BE2C (cell line): ENCODE data around the gene RAB43.

Source experiments
- DNase-seq: peaks from one replicate; pipeline ENCODE4 v3.0.0-alpha.2; 2020
- H3K27me3 ChIP-seq: fragments of 250-450 bp; sonication (Bioruptor Pico); 2 replicates; pipeline ENCODE4 v1.5.1; 2020; ENCODE audit warnings: mild to moderate bottlenecking
- H3K36me3 ChIP-seq: fragments of 250-450 bp; sonication (Bioruptor Pico); 2 replicates; pipeline ENCODE4 v1.5.1; 2020; ENCODE audit warnings: mild to moderate bottlenecking
- H3K4me1 ChIP-seq: fragments of 250-450 bp; sonication (Bioruptor Pico); 2 replicates; pipeline ENCODE4 v1.5.1; 2020
- H3K4me3 ChIP-seq: 2 replicates; pipeline ENCODE4 v1.5.1; 2011; ENCODE audit warnings: low read depth, low read length
- H3K9me3 ChIP-seq: fragments of 250-450 bp; sonication (Bioruptor Pico); 2 replicates; pipeline ENCODE4 v1.5.1; 2020
- TF ChIP-seq, protein P1 (sequence below): IDR thresholded peaks from 2 replicates; pipeline ENCODE4 v1.5.1; 2012; ENCODE audit warnings: mild to moderate bottlenecking, low read depth, low read length

Gene RAB43

GRCh38 chr3:129122412-129123011 is 908 bp upstream of the RAB43 start:
- Histone ChIP-seq H3K27me3 (no peaks in the 10 kb centered on the region), H3K4me3 (no peak overlapping the region), H3K9me3 (no peaks in the 10 kb centered on the region), H3K36me3 (no peaks in the 10 kb centered on the region), H3K4me1 (peaks cover 5% of the 10 kb centered on the region; the same call in 1 of the 2 replicates)
- TF ChIP-seq, protein P1, sequence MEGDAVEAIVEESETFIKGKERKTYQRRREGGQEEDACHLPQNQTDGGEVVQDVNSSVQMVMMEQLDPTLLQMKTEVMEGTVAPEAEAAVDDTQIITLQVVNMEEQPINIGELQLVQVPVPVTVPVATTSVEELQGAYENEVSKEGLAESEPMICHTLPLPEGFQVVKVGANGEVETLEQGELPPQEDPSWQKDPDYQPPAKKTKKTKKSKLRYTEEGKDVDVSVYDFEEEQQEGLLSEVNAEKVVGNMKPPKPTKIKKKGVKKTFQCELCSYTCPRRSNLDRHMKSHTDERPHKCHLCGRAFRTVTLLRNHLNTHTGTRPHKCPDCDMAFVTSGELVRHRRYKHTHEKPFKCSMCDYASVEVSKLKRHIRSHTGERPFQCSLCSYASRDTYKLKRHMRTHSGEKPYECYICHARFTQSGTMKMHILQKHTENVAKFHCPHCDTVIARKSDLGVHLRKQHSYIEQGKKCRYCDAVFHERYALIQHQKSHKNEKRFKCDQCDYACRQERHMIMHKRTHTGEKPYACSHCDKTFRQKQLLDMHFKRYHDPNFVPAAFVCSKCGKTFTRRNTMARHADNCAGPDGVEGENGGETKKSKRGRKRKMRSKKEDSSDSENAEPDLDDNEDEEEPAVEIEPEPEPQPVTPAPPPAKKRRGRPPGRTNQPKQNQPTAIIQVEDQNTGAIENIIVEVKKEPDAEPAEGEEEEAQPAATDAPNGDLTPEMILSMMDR, result no peak
- DNase-seq, result no peak

DNA sequence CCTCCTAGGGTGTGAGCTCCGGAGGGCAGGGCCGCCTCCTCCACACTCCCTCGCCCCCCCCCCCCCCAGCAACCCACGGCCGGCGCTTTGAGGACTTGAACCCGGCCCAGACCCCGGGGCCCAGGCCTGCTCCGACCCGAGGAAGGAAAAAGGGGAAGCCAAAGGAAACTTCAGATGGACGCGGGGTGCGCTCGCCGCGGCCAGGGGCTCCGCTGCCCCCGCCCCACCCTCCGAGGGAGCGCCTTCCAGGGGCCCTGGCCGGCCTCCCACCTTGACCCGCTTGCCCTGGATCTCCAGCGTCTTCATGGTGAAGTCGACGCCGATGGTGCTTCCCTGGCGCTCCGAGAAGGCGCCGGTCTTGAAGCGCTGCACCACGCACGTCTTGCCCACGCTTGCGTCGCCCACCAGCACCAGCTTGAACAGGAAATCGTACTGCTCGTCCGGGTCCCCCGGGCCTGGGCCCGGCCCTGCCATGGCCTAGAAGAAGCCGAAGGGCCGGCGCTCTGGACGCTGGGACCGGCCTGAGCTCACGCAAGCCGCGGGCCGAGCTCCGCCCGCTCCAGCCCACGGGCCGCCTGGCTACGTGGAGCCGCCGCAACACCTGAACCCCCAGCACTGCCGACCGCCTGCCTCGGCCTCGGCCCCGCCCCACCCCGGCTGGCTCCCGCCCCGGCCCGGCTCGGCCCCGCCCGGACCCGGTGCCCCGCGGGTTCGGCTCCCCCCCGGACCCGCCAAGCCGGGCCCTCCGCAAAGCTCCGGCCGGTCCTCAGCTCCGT is 400 bp downstream of the RAB43 start:
- no peak for DNase-seq
- TF ChIP-seq, protein P1, result no peak
- H3K4me1 ChIP-seq, result peaks cover 5% of the 10 kb centered on the region; the same call in 1 of the 2 replicates

DNA sequence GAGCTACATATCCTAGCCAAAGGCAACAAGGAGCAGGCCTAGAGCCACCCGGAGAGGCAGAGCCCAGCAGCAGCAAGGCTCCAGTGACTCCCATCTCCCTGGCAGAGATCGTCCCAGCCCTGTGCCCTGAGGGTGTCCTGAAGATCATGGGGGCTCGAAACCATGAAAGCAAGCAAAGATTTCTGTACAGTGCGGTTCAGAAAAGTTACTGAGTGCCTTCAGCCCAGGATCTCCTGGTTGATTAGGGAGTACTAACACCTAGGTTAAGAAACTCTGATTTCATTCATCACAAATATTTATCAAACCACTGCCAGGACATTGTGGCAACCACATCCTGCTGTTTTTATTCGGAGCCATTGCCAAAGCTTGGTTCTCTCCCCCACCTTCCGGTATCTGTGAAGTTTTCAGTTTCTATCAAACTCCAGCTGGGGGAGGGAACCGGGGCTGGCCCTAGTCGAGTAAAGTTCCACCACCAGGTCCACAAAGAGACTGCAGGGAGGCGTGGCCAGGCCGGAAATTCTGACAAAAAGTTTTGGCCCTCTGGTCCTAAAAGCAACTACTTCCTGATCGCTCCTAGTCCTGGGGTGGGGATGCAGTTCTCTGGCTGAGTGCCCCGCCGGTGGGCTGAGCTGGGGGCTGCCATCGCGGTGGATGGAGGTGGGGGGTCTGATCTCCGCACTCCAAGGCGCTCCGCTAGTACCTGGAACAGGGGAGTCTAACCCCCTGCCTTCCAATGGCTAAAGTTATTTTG is 1.2 kb downstream of the RAB43 start:
- Histone ChIP-seq H3K9me3 (no peaks in the 10 kb centered on the region), H3K27me3 (no peaks in the 10 kb centered on the region), H3K4me3 (peak overlapping the region; percentile 61), H3K36me3 (no peaks in the 10 kb centered on the region), H3K4me1 (peaks cover 5% of the 10 kb centered on the region; the same call in 1 of the 2 replicates)
- peak; percentile 42 for DNase-seq
- TF ChIP-seq, protein P1, result no peak

More for the DNA sequence above, 400 bp downstream of the RAB43 start:
- Histone ChIP-seq H3K9me3 (no peaks in the 10 kb centered on the region), H3K27me3 (no peaks in the 10 kb centered on the region), H3K36me3 (no peaks in the 10 kb centered on the region), H3K4me3 (peak overlapping the region; percentile 61)

DNA sequence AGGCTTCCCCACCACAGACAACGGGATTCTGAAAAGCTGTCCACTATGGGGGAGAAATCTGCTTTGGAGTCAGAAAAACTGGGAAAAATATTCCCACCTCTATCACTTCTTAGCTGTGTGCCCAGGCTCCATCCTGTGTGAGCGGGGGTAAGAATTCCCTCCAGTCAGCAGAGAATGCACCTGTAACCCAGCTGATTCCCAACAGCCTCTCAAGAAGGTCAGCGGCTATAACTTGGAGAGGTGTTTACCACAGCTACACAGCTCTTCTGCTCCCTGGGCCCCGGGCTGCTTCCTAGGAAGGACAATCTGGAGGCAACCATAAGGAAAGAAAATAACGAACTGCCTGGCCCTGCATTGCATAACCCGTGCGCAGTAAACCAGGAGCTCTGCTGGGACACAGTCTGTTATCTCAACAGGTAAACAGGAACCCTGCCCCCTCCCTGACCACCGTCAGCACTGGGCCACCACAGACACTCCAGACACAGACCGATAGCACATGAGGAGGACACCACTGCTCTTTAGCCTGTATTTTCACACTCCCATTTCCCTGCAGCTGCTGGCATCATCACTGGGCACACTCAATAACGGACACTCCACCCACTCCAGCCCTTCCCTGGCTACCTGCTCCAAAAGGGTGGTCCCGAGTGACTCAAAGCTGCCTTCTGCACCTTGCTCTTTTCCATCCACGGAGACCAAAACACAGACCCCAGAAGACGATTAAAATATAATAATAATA is 2.1 kb downstream of the RAB43 start:
- no peaks in the 10 kb centered on the region for H3K27me3 ChIP-seq
- peaks cover 5% of the 10 kb centered on the region; the same call in 1 of the 2 replicates for H3K4me1 ChIP-seq
- H3K4me3 ChIP-seq, result no peak overlapping the region
- no peak for DNase-seq
- TF ChIP-seq, protein P1, result no peak
- no peaks in the 10 kb centered on the region for H3K36me3 ChIP-seq
- H3K9me3 ChIP-seq, result no peaks in the 10 kb centered on the region

- Histone ChIP-seq H3K9me3 (no peaks in the 10 kb centered on the region), H3K36me3 (no peaks in the 10 kb centered on the region), H3K27me3 (no peaks in the 10 kb centered on the region), H3K4me3 (no peak overlapping the region), H3K4me1 (peaks cover 5% of the 10 kb centered on the region; the same call in 1 of the 2 replicates)
- TF ChIP-seq, protein P1, result no peak
- DNase-seq, result no peak
Measured at GRCh38 chr3:129118745-129119144, 2.9 kb downstream of the RAB43 start.
